ENCODE data around the gene TMEM8B. TPM values are rescaled to one million over a fixed set of nuclear protein-coding genes. Genes with fewer than 3 reads are reported as not detected.
"Not testable (repeated sequence)": the region's sequence is repeated elsewhere in the genome, so short reads cannot be mapped to it uniquely, and the experiment has no call there.

The TMEM8B gene
- polyA plus RNA-seq, 1 donor: 26.9 TPM

- DNase-seq: no peak
Measured at GRCh38 chr9:35909274-35909673, 80.2 kb downstream of the TMEM8B start, which contains the start of gene SPAAR. SPAAR (plus strand) TSS chr9:35909490; CDS start chr9:35910464, 974 bp downstream.

GRCh38 chr9:35909687-35910612, 80.9 kb downstream of the TMEM8B start:
- no peak for DNase-seq

- DNase-seq: no peak
Measured at GRCh38 chr9:35910613-35911359, 81.8 kb downstream of the TMEM8B start.

GRCh38 chr9:35911690-35912089, 82.7 kb downstream of the TMEM8B start:
- DNase-seq: no peak

- DNase-seq: no peak
Measured at GRCh38 chr9:35912791-35913400, 83.9 kb downstream of the TMEM8B start.

GRCh38 chr9:35913429-35913828, 84.4 kb downstream of the TMEM8B start:
- DNase-seq: not testable (repeated sequence)

GRCh38 chr9:35914301-35914807, 85.3 kb downstream of the TMEM8B start:
- no peak for DNase-seq

Other genes starting within 250 kb of the TMEM8B start
- gene TESK1, start 224.0 kb upstream of the TMEM8B start, polyA plus RNA-seq (ENCODE audit: insufficient read length): 51.2 TPM
- 2.6 TPM for gene CD72, start 210.8 kb upstream of the TMEM8B start, polyA plus RNA-seq (ENCODE audit: insufficient read length)
- gene SIT1, start 178.3 kb upstream of the TMEM8B start, polyA plus RNA-seq (ENCODE audit: insufficient read length): not detected
- gene RMRP, start 171.2 kb upstream of the TMEM8B start, polyA plus RNA-seq (ENCODE audit: insufficient read length): not detected
- 21.0 TPM for gene CCDC107, start 170.9 kb upstream of the TMEM8B start, polyA plus RNA-seq (ENCODE audit: insufficient read length)
- gene ARHGEF39, start 164.0 kb upstream of the TMEM8B start, polyA plus RNA-seq (ENCODE audit: insufficient read length): 5.6 TPM
- gene CA9, start 155.3 kb upstream of the TMEM8B start, polyA plus RNA-seq (ENCODE audit: insufficient read length): 0.50 TPM
- gene TPM2, start 139.3 kb upstream of the TMEM8B start, polyA plus RNA-seq (ENCODE audit: insufficient read length): 10,018 TPM
- 117 TPM for gene TLN1, start 97.0 kb upstream of the TMEM8B start, polyA plus RNA-seq (ENCODE audit: insufficient read length)
- 25.6 TPM for gene CREB3, start 96.6 kb upstream of the TMEM8B start, polyA plus RNA-seq (ENCODE audit: insufficient read length)
- gene GBA2, start 80.0 kb upstream of the TMEM8B start, polyA plus RNA-seq (ENCODE audit: insufficient read length): 62.5 TPM
- gene RGP1, start 79.9 kb upstream of the TMEM8B start, polyA plus RNA-seq (ENCODE audit: insufficient read length): 20.8 TPM
- gene MSMP, start 75.0 kb upstream of the TMEM8B start, polyA plus RNA-seq (ENCODE audit: insufficient read length): not detected
- gene NPR2, start 37.6 kb upstream of the TMEM8B start, polyA plus RNA-seq (ENCODE audit: insufficient read length): 20.4 TPM
- gene SPAG8, start 17.0 kb upstream of the TMEM8B start, polyA plus RNA-seq (ENCODE audit: insufficient read length): 1.7 TPM
- gene HINT2, start 14.2 kb upstream of the TMEM8B start, polyA plus RNA-seq (ENCODE audit: insufficient read length): 30.4 TPM
- 0.35 TPM for gene FAM221B, start 496 bp upstream of the TMEM8B start, polyA plus RNA-seq (ENCODE audit: insufficient read length)
- not detected for gene OR13J1, start 41.2 kb downstream of the TMEM8B start, polyA plus RNA-seq (ENCODE audit: insufficient read length)
- 0.83 TPM for gene HRCT1, start 77.0 kb downstream of the TMEM8B start, polyA plus RNA-seq (ENCODE audit: insufficient read length)
- 2.3 TPM for gene SPAAR, start 80.3 kb downstream of the TMEM8B start, polyA plus RNA-seq (ENCODE audit: insufficient read length)
- gene OR2S2, start 128.9 kb downstream of the TMEM8B start, polyA plus RNA-seq (ENCODE audit: insufficient read length): not detected
- 19.0 TPM for gene RECK, start 207.7 kb downstream of the TMEM8B start, polyA plus RNA-seq (ENCODE audit: insufficient read length)

All from hindlimb muscle (tissue), 1 donor.